ENCODE results near the gene C2orf49. TPM values are rescaled to one million over a fixed set of nuclear protein-coding genes. Genes with fewer than 3 reads are reported as not detected.

C2orf49 gene
- total RNA-seq, 4 donors from 2014 or later, result 6.8 to 83.3 (median 18.0) TPM

DNA sequence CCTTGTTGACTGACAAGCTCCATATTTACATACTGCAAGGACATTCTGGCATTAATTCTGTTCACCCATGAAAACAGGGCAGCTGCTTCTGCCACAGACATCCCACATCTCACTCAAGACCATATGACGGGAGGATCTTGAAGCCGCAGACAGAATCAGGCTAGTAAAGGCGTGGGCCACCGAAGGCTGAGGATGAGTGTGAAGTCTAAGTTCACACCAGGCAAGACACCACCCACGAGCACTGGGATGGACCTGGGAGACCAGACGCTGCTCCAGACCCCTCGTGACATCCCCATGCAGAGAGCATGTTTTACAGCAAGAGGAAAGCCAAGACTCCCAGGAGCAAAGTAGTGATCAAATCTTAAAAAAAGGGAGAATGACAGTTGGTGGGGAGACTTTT is 58.4 kb downstream of the C2orf49 start:
- H3K9me3 ChIP-seq, result no peaks in the 10 kb centered on the region
- H3K27me3 ChIP-seq, result no peaks in the 10 kb centered on the region
- DNase-seq, result no peak
- TF ChIP-seq POLR2A (IDR thresholded peaks at IDR 0.05), result no peak
- TF ChIP-seq, protein P1, sequence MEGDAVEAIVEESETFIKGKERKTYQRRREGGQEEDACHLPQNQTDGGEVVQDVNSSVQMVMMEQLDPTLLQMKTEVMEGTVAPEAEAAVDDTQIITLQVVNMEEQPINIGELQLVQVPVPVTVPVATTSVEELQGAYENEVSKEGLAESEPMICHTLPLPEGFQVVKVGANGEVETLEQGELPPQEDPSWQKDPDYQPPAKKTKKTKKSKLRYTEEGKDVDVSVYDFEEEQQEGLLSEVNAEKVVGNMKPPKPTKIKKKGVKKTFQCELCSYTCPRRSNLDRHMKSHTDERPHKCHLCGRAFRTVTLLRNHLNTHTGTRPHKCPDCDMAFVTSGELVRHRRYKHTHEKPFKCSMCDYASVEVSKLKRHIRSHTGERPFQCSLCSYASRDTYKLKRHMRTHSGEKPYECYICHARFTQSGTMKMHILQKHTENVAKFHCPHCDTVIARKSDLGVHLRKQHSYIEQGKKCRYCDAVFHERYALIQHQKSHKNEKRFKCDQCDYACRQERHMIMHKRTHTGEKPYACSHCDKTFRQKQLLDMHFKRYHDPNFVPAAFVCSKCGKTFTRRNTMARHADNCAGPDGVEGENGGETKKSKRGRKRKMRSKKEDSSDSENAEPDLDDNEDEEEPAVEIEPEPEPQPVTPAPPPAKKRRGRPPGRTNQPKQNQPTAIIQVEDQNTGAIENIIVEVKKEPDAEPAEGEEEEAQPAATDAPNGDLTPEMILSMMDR (IDR thresholded peaks at IDR 0.05), result no peak
- peak overlapping the region in 2 of 4 donors; percentile 31 to 68 for H3K27ac ChIP-seq
- no peaks in the 10 kb centered on the region for H3K36me3 ChIP-seq
- H3K4me3 ChIP-seq, result peak overlapping the region in 1 of 4 donors; percentile 13
- peaks cover 0 to 15% (median 4%) of the 10 kb centered on the region in 4 donors for H3K4me1 ChIP-seq

DNA sequence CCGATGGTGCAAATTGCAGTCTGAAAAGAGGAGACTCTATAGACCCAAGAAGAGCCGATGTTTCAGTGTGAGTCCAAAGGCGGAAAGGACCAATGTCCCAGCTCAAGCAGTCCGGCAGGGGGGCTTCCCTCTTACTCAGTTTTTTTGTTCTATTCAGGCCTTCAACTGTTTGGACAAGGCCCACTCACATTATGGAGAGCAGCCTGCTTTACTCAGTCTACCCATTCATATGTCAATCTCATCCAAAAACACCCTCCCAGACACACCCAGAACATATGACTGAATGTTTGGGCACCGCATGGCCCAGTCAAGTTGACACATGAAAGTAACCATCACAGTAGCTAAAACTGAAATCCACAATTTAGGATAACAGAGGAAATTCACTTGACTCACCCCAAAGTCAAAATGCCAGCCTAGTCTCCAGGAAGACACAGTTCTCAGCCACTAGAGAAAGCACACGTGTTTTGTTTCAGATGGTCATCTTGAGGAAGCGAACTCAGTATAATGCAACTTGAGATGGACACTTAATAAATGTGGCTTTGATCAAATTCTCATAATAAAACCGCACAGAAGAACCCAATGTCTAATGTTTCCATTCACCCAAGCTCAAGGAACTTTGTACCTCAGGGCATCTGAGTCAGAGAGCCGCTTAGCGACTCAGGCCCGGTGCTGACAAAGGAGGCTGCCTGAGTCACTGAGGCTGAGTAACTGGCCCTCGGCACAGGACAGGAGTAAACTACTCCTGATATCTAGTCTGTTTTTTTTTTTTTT is 59.1 kb downstream of the C2orf49 start:
- peak; percentile 21 for TF ChIP-seq POLR2A (IDR thresholded peaks at IDR 0.05)
- TF ChIP-seq, protein P1 (IDR thresholded peaks at IDR 0.05), result no peak
- no peaks in the 10 kb centered on the region for H3K9me3 ChIP-seq
- peak overlapping the region in 2 of 4 donors; percentile 70 to 80 for H3K4me3 ChIP-seq
- H3K27me3 ChIP-seq, result no peaks in the 10 kb centered on the region
- H3K36me3 ChIP-seq, result no peaks in the 10 kb centered on the region
- peak overlapping the region in 2 of 4 donors; percentile 86 to 88 for H3K27ac ChIP-seq
- peaks cover 0 to 10% (median 4%) of the 10 kb centered on the region in 4 donors for H3K4me1 ChIP-seq
- DNase-seq, result peak in 2 of 3 donors; percentile 78 to 91

DNA sequence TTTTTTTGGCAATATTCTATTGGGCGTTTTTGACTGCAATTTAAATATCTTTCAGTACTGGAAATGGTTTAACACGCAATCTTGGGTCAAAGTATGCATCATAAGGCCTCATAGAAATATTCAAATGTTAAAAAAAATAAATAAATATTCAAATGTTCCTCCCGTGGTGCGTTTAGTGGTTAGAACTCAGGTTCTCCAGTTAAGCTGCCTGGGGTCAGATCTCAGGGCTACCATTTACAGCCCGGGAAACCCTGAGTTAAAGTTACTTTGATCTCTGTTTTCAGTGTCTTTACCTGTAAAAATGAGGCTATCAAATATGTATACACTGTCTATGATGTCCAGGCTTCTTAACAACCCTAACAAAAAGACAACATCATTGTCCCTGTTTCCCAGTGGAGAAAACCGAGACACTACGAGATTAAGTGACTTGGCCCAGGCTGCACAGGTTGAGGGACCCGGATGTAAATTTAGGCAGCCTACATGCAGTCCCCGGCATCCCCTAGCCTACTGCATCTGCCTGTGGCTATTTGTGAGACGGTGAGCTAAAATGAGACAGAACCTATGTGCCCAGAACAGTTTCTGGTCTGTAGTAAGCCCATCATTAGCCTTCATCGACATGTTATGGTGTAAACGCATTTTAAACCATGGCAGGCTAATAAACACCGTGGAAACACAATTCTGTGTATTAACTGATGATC is 59.8 kb downstream of the C2orf49 start:
- Histone ChIP-seq H3K27me3 (no peaks in the 10 kb centered on the region), H3K4me3 (peak overlapping the region in 2 of 4 donors; percentile 70 to 80), H3K9me3 (no peaks in the 10 kb centered on the region), H3K4me1 (peaks cover 0 to 8% (median 4%) of the 10 kb centered on the region in 4 donors), H3K36me3 (no peaks in the 10 kb centered on the region), H3K27ac (peak overlapping the region in 3 of 4 donors; percentile 37 to 88 (median 86))
- TF ChIP-seq POLR2A (IDR thresholded peaks at IDR 0.05), result peak in 1 of 2 donors; percentile 0
- TF ChIP-seq, protein P1 (IDR thresholded peaks at IDR 0.05), result no peak
- no peak for DNase-seq

DNA sequence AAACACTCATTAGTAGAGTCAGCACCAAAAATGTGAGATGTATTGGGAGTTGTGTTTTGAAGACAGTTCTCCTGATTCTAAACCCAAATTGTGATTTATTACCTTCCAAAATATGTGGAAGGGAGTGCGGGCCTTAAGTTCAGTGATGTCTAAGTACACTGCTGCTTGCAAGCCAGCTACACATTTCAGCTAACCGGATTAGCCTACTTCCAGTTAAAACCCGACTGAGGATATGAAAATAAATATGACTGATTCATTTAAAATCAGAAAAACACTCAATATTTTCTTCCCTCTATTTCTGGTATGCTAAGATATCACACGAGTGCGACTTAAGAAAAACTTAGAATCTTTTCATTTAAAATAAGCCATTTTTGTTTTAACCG is 60.6 kb downstream of the C2orf49 start:
- no peak for DNase-seq
- H3K4me3 ChIP-seq, result peak overlapping the region; percentile 50 to 80 (median 75)
- no peaks in the 10 kb centered on the region for H3K9me3 ChIP-seq
- H3K27ac ChIP-seq, result peak overlapping the region in 3 of 4 donors; percentile 86 to 95 (median 88)
- H3K27me3 ChIP-seq, result no peaks in the 10 kb centered on the region
- no peaks in the 10 kb centered on the region for H3K36me3 ChIP-seq
- peaks cover 0 to 9% (median 4%) of the 10 kb centered on the region in 4 donors for H3K4me1 ChIP-seq
- TF ChIP-seq POLR2A (IDR thresholded peaks at IDR 0.05), result no peak
- TF ChIP-seq, protein P1 (IDR thresholded peaks at IDR 0.05), result no peak

DNA sequence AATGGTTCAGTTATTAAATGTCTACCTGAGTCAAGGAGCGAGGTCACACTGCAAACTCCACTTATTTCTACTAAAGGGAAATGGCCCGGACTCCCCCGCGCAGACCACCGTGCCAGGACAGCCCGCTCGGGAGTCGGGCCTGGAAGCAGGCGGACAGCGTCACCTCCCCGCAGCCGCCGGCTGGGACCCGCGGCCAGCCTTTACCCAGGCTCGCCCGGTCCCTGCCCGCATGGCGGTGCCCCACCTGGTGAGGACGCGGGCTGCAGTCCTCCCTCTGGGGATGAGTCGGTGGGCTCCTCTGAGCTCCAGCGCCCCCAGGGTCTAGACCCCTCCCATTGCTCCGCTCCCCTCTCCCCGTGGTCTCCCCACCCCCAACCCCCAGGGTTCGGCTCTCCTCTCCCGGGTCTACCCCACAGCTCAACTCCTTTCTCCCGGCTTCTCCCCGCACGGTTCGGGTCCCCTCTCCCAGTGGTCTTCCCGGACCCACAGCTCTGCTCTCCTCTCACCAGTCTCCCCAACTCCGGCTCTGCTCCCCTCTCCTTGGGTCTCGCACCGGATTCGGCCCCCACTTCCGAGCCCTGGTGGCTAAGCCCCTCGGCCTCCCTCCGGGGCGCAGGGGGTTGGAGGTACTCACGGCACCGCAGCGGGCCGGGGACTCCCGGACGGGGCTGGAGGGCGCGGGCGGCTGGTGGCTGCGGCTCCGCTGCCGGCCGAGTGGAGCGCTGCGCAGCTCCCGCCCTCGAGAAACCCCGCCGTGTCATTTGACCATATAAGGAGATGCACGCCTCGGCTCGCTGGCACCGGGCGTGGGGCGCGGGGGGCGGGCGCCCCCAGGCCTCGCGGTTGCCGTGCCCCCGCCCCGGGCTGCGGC is 61.2 kb downstream of the C2orf49 start, which contains the start of gene FHL2:
FHL2 (minus strand) TSS at position 716 of the 871 bp plus-strand sequence. CDS start 12,535 bp downstream, outside the sequence.
- Histone ChIP-seq H3K4me3 (peak within 1 kb of the TSS; percentile 50 to 80 (median 75)), H3K4me1 (peaks cover 0 to 15% (median 5%) of the 10 kb centered on the region in 4 donors), H3K27me3 (no peaks in the 10 kb centered on the region), H3K36me3 (no peaks in the 10 kb centered on the region), H3K27ac (peak within 1 kb of the TSS; percentile 39 to 95 (median 87)), H3K9me3 (no peaks in the 10 kb centered on the region)
- TF ChIP-seq POLR2A (IDR thresholded peaks at IDR 0.05), result peak; percentile 93 to 96
- TF ChIP-seq, protein P1 (IDR thresholded peaks at IDR 0.05), result peak in 4 of 6 experiments; percentile 37 to 71 (median 67)
- peak in 2 of 3 donors; percentile 81 to 86 for DNase-seq
